ENCODE measurements around the gene BTD.

DNA sequence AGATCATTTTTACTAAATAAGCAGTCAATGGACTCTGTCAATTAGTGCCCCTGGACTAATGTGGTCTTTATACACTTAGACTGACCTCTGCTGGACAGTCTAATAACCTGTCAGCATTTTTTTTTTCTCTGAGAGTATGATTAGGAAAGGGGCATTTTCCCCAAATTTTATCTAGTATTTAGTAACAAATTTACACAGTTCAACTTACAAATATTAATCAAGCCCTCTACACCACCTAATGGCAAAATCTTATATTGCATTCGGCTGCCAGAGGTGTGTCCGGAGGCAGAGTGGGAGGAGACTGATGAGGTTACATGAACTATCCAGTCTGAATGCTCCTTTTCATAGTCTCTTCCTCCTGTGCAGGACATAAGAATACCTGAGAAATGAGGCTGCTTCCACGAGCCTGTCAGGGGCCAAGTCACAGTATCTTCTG, 44.0 kb upstream of the BTD start:
- TF ChIP-seq CTCF (IDR thresholded peaks at IDR 0.05) (peak; percentile 40 to 85 (median 66)), POLR2A (IDR thresholded peaks at IDR 0.05) (peak in 1 of 2 donors; percentile 47)

Data from thyroid gland (tissue), 4 donors.